Measurements from ENCODE around the gene CCL20. TPM values are rescaled to one million over a fixed set of nuclear protein-coding genes. Genes with fewer than 3 reads are reported as not detected.
A peak's percentile ranks its signal among the peaks of the same experiment; 100 is the strongest.

CCL20 gene
- total and polyA plus RNA-seq, 2 of the 13 experiments (the other 11 are each of a cell fraction or from before 2014, with no cell fraction given), result 223 to 903 TPM

GRCh38 chr2:227818675-227819397 lies 5.2 kb downstream of the CCL20 start (continued):
- TF ChIP-seq ZNF207 (IDR thresholded peaks at IDR 0.05; ENCODE audit: borderline replicate concordance) (no peak), ZNF331 (CRISPR knock-in tag; IDR thresholded peaks at IDR 0.05) (peak; percentile 99), SKIL (CRISPR knock-in tag; IDR thresholded peaks at IDR 0.05; ENCODE audit: borderline replicate concordance) (peak; percentile 98), SRY (CRISPR knock-in tag; IDR thresholded peaks at IDR 0.05) (no peak; the same call in 1 of the 2 replicates), ZBTB38 (CRISPR knock-in tag; IDR thresholded peaks at IDR 0.05) (peak; percentile 84), KAT7 (CRISPR knock-in tag; IDR thresholded peaks at IDR 0.05; ENCODE audit: borderline replicate concordance) (peak; percentile 98), ZNF441 (CRISPR knock-in tag; IDR thresholded peaks at IDR 0.05; ENCODE audit: borderline replicate concordance) (peak; percentile 88), TRAFD1 (CRISPR knock-in tag; IDR thresholded peaks at IDR 0.05; ENCODE audit: borderline replicate concordance) (no peak), PATZ1 (CRISPR knock-in tag; IDR thresholded peaks at IDR 0.05) (peak; percentile 98), BRCA1 (CRISPR knock-in tag; IDR thresholded peaks at IDR 0.05) (0 out of 2 replicates have a peak, but pooled peaks have one; percentile 25), KIAA2018 (CRISPR knock-in tag; IDR thresholded peaks at IDR 0.05; ENCODE audit: borderline replicate concordance) (no peak), BRD4 (CRISPR knock-in tag; IDR thresholded peaks at IDR 0.05) (peak; percentile 96), ZNF556 (CRISPR knock-in tag; IDR thresholded peaks at IDR 0.05; ENCODE audit: borderline replicate concordance) (peak; percentile 97), TCF7L2 (IDR thresholded peaks at IDR 0.05; ENCODE audit: low read depth, low read length) (no peak)
